Measurements from ENCODE around the gene PPP2R5D.

- no peak for TF ChIP-seq CTCF (IDR thresholded peaks at IDR 0.05 in 4 of 5, conservative IDR thresholded peaks at IDR 0.05 in 1 of 5)
- no peak for TF ChIP-seq POLR2A (IDR thresholded peaks at IDR 0.05)
Measured at GRCh38 chr6:43050981-43051380, 66.6 kb downstream of the PPP2R5D start.

Measured in gastrocnemius medialis (tissue), 4 donors.